ENCODE results near the gene RNF186. TPM values are rescaled to one million over a fixed set of nuclear protein-coding genes. Genes with fewer than 3 reads are reported as not detected.

The RNF186 gene
- total RNA-seq, 4 donors from 2014 or later, result 0.24 TPM; not detected in 3

- TF ChIP-seq POLR2A (IDR thresholded peaks at IDR 0.05), result no peak
- no peak for TF ChIP-seq CTCF (IDR thresholded peaks at IDR 0.05 in 4 of 5, conservative IDR thresholded peaks at IDR 0.05 in 1 of 5)
- intact Hi-C loops (cut with DNase I; ENCODE audit: low total_unique reads) (no loop called here), in situ Hi-C loops (cut with MboI; ENCODE audit: low sequenced_read_pairs in 4 of 4) (no loop called here)
- H3K27ac ChIP-seq, result no peak overlapping the region
- ATAC-seq (no peak), DNase-seq (no peak)
- peaks cover 0 to 25% (median 9%) of the 10 kb centered on the region in 3 donors for H3K27me3 ChIP-seq
- no peak overlapping the region for H3K4me3 ChIP-seq
- no peaks in the 10 kb centered on the region for H3K36me3 ChIP-seq
- H3K9me3 ChIP-seq, result no peaks in the 10 kb centered on the region
- no peaks in the 10 kb centered on the region for H3K4me1 ChIP-seq
These were observed 16.4 kb upstream of the RNF186 start for GRCh38 chr1:19831441-19831840.

DNA sequence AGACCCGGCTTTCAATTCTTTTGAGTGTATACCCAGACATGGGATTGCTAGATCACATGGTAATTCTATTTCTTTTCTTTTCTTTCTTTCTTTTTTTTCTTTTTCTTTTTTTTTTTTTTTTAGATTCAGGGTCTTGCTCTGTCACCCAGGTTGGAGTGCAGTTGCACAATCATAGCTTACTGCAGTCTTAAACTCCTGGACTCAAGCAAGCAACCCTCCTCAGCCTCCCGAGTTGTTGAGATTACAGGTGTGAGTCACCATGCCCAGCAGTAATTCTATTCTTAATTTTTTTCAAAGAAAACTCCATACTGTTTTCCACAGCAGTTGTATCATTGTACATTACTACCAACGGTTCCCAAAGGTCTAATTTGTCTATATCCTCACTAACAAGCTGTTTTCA is 13.5 kb upstream of the RNF186 start:
- Histone ChIP-seq H3K36me3 (no peaks in the 10 kb centered on the region), H3K4me3 (no peak overlapping the region), H3K9me3 (no peaks in the 10 kb centered on the region), H3K27ac (no peak overlapping the region), H3K4me1 (no peaks in the 10 kb centered on the region), H3K27me3 (peaks cover 0 to 25% (median 9%) of the 10 kb centered on the region in 3 donors)
- DNase-seq (no peak), ATAC-seq (no peak)
- intact Hi-C loops (cut with DNase I; ENCODE audit: low total_unique reads), result no loop called here
- in situ Hi-C loops (cut with MboI; ENCODE audit: low sequenced_read_pairs in 4 of 4), result no loop called here
- no peak for TF ChIP-seq CTCF (IDR thresholded peaks at IDR 0.05 in 4 of 5, conservative IDR thresholded peaks at IDR 0.05 in 1 of 5)
- no peak for TF ChIP-seq POLR2A (IDR thresholded peaks at IDR 0.05)

- Histone ChIP-seq H3K27me3 (peaks cover 0 to 14% (median 0%) of the 10 kb centered on the region in 3 donors), H3K9me3 (no peaks in the 10 kb centered on the region), H3K4me3 (no peak overlapping the region), H3K36me3 (no peaks in the 10 kb centered on the region), H3K4me1 (no peaks in the 10 kb centered on the region), H3K27ac (no peak overlapping the region)
- TF ChIP-seq CTCF (IDR thresholded peaks at IDR 0.05 in 4 of 5, conservative IDR thresholded peaks at IDR 0.05 in 1 of 5), result no peak
- TF ChIP-seq POLR2A (IDR thresholded peaks at IDR 0.05), result no peak
- ATAC-seq, result no peak
- intact Hi-C loops (cut with DNase I; ENCODE audit: low total_unique reads) (no loop called here), in situ Hi-C loops (cut with MboI; ENCODE audit: low sequenced_read_pairs in 4 of 4) (no loop called here)
- DNase-seq, result no peak
These were observed 10.2 kb upstream of the RNF186 start for GRCh38 chr1:19825298-19825697.

GRCh38 chr1:19824541-19824940 is 9.5 kb upstream of the RNF186 start:
- TF ChIP-seq CTCF (IDR thresholded peaks at IDR 0.05 in 4 of 5, conservative IDR thresholded peaks at IDR 0.05 in 1 of 5) (no peak), POLR2A (IDR thresholded peaks at IDR 0.05) (no peak)

GRCh38 chr1:19824036-19824435 is 9.0 kb upstream of the RNF186 start:
- no peak overlapping the region for H3K27ac ChIP-seq
- no peaks in the 10 kb centered on the region for H3K36me3 ChIP-seq
- H3K4me1 ChIP-seq, result no peaks in the 10 kb centered on the region
- ATAC-seq (no peak), DNase-seq (no peak)
- in situ Hi-C loops (cut with MboI; ENCODE audit: low sequenced_read_pairs in 4 of 4) (no loop called here), intact Hi-C loops (cut with DNase I; ENCODE audit: low total_unique reads) (no loop called here)
- peaks cover 0 to 9% (median 0%) of the 10 kb centered on the region in 3 donors for H3K27me3 ChIP-seq
- no peak overlapping the region for H3K4me3 ChIP-seq
- TF ChIP-seq CTCF (IDR thresholded peaks at IDR 0.05 in 4 of 5, conservative IDR thresholded peaks at IDR 0.05 in 1 of 5) (no peak), POLR2A (IDR thresholded peaks at IDR 0.05) (no peak)
- no peaks in the 10 kb centered on the region for H3K9me3 ChIP-seq

More at GRCh38 chr1:19824541-19824940, 9.5 kb upstream of the RNF186 start:
- H3K27ac ChIP-seq, result no peak overlapping the region
- peaks cover 0 to 9% (median 0%) of the 10 kb centered on the region in 3 donors for H3K27me3 ChIP-seq
- no peak overlapping the region for H3K4me3 ChIP-seq
- no peak for ATAC-seq
- H3K9me3 ChIP-seq, result no peaks in the 10 kb centered on the region
- in situ Hi-C loops (cut with MboI; ENCODE audit: low sequenced_read_pairs in 4 of 4), result no loop called here
- intact Hi-C loops (cut with DNase I; ENCODE audit: low total_unique reads), result no loop called here
- H3K4me1 ChIP-seq, result no peaks in the 10 kb centered on the region
- no peaks in the 10 kb centered on the region for H3K36me3 ChIP-seq
- no peak for DNase-seq

Data from gastrocnemius medialis (tissue), 4 donors.